ENCODE measurements around the gene CAMSAP3.
"Not testable (repeated sequence)": the region's sequence is repeated elsewhere in the genome, so short reads cannot be mapped to it uniquely, and the experiment has no call there.

- not testable (repeated sequence) for TF ChIP-seq CTCF (IDR thresholded peaks at IDR 0.05 in 8 of 11, conservative IDR thresholded peaks at IDR 0.05 in 3 of 11); POLR2AphosphoS5 (IDR thresholded peaks at IDR 0.05); POLR2A (IDR thresholded peaks at IDR 0.05)
These were observed 48.2 kb downstream of the CAMSAP3 start for GRCh38 chr19:7643629-7644549.

Data from spleen (tissue), 7 donors.